ENCODE measurements around the gene FDX2. TPM values are rescaled to one million over a fixed set of nuclear protein-coding genes. Genes with fewer than 3 reads are reported as not detected.

Gene FDX2
- total RNA-seq, 1 experiment from 2014 or later = 25.5 TPM

- in situ Hi-C loops (cut with HindIII; ENCODE audit: low pct_unique_long_range_greater_than_20kb, low sequenced_read_pairs) (no loop called here), intact Hi-C loops (cut with micrococcal nuclease; ENCODE audit: unreplicated experiment) (no loop called here)
- H3K27me3 ChIP-seq (ENCODE audit: control insufficient read depth, insufficient read depth, low read length) = no peaks in the 10 kb centered on the region
- H3K4me3 ChIP-seq (ENCODE audit: low read depth in 2 of 2, low read length in 2 of 2) = no peak overlapping the region
- TF ChIP-seq CTCF (IDR thresholded peaks at IDR 0.05) = no peak
- no peak for TF ChIP-seq POLR2AphosphoS5 (IDR thresholded peaks at IDR 0.05; ENCODE audit: low read depth, low read length)
- no peak for TF ChIP-seq REST (IDR thresholded peaks at IDR 0.05; ENCODE audit: insufficient read depth in 1 of 2, low read depth in 2 of 2, low read length in 1 of 2)
- no peaks in the 10 kb centered on the region for H3K9me3 ChIP-seq (ENCODE audit: control insufficient read depth, insufficient read depth, low read depth, low read length)
- ATAC-seq = no peak
- ChIA-PET POLR2A (interaction anchor here (0.5 kb wide), 1 partner anchor 135 kb away, joined by 4 read pairs; no protein-coding TSS in a partner anchor), CTCF (no interaction called here)
- peaks cover 4% of the 10 kb centered on the region for H3K4me1 ChIP-seq (ENCODE audit: control insufficient read depth, insufficient read depth, low read length)
- BruUV-seq (replicated peaks) = no TSS peak
- H3K36me3 ChIP-seq (ENCODE audit: control insufficient read depth, insufficient read depth, low read length) = no peaks in the 10 kb centered on the region
- no peak overlapping the region for H3K27ac ChIP-seq (ENCODE audit: low read length)
- no peak for DNase-seq (ENCODE audit: low read depth, low spot score)
These were observed 47.7 kb downstream of the FDX2 start for GRCh38 chr19:10268071-10268470.

GRCh38 chr19:10266706-10267105 lies 49.1 kb downstream of the FDX2 start:
- no TSS peak for BruUV-seq (replicated peaks)
- intact Hi-C loops (cut with micrococcal nuclease; ENCODE audit: unreplicated experiment) = no loop called here
- H3K36me3 ChIP-seq (ENCODE audit: control insufficient read depth, insufficient read depth, low read length) = no peaks in the 10 kb centered on the region
- no peak overlapping the region for H3K27ac ChIP-seq (ENCODE audit: low read length)
- ATAC-seq (no peak), DNase-seq (ENCODE audit: low read depth, low spot score) (no peak)
- H3K4me1 ChIP-seq (ENCODE audit: control insufficient read depth, insufficient read depth, low read length) = peaks cover 4% of the 10 kb centered on the region
- no peaks in the 10 kb centered on the region for H3K27me3 ChIP-seq (ENCODE audit: control insufficient read depth, insufficient read depth, low read length)
- H3K9me3 ChIP-seq (ENCODE audit: control insufficient read depth, insufficient read depth, low read depth, low read length) = no peaks in the 10 kb centered on the region
- ChIA-PET CTCF (no interaction called here), POLR2A (no interaction called here)
- in situ Hi-C loops (cut with HindIII; ENCODE audit: low pct_unique_long_range_greater_than_20kb, low sequenced_read_pairs) = no loop called here
- no peak overlapping the region for H3K4me3 ChIP-seq (ENCODE audit: low read depth in 2 of 2, low read length in 2 of 2)
- no peak for TF ChIP-seq POLR2AphosphoS5 (IDR thresholded peaks at IDR 0.05; ENCODE audit: low read depth, low read length)

- H3K4me1 ChIP-seq (ENCODE audit: control insufficient read depth, insufficient read depth, low read length) = peaks cover 6% of the 10 kb centered on the region; the same call in 1 of the 2 replicates
- ChIA-PET CTCF (no interaction called here), POLR2A (no interaction called here)
- no peaks in the 10 kb centered on the region for H3K27me3 ChIP-seq (ENCODE audit: control insufficient read depth, insufficient read depth, low read length)
- no peaks in the 10 kb centered on the region for H3K36me3 ChIP-seq (ENCODE audit: control insufficient read depth, insufficient read depth, low read length)
- H3K9me3 ChIP-seq (ENCODE audit: control insufficient read depth, insufficient read depth, low read depth, low read length) = no peaks in the 10 kb centered on the region
- in situ Hi-C loops (cut with HindIII; ENCODE audit: low pct_unique_long_range_greater_than_20kb, low sequenced_read_pairs) = no loop called here
- intact Hi-C loops (cut with micrococcal nuclease; ENCODE audit: unreplicated experiment) = no loop called here
- BruUV-seq (replicated peaks) = no TSS peak
- DNase-seq (ENCODE audit: low read depth, low spot score) = no peak
- no peak overlapping the region for H3K4me3 ChIP-seq (ENCODE audit: low read depth in 2 of 2, low read length in 2 of 2)
- H3K27ac ChIP-seq (ENCODE audit: low read length) = no peak overlapping the region
- ATAC-seq = no peak
- TF ChIP-seq TCF7L2 (IDR thresholded peaks at IDR 0.05; ENCODE audit: low read depth, low read length) (no peak), POLR2AphosphoS5 (IDR thresholded peaks at IDR 0.05; ENCODE audit: low read depth, low read length) (no peak), CTCF (IDR thresholded peaks at IDR 0.05) (no peak), SIN3A (IDR thresholded peaks at IDR 0.05; ENCODE audit: borderline replicate concordance, insufficient read depth, low read depth, low read length) (no peak), REST (IDR thresholded peaks at IDR 0.05; ENCODE audit: insufficient read depth in 1 of 2, low read depth in 2 of 2, low read length in 1 of 2) (no peak)
These were observed 53.0 kb downstream of the FDX2 start for GRCh38 chr19:10262771-10263170.

Measured in Panc1 (cell line).